Fibroblast of skin of back (primary cell): Measurements from ENCODE around the gene HSPA1A. TPM values are rescaled to one million over a fixed set of nuclear protein-coding genes. Genes with fewer than 3 reads are reported as not detected.

Experiments
- DNase-seq: peaks from one replicate; pipeline ENCODE4 v3.0.0-alpha.2; 2013
- polyA plus RNA-seq, 2 experiments: library from polyadenylated mRNA; unstranded; fragments of 120-200 nt; gene quantifications; one replicate each; pipeline ENCODE4 v1.2.1, GENCODE V29; 2013; ENCODE audit not compliant: insufficient read length in 2 of 2

Gene HSPA1A
- polyA plus RNA-seq (2013, experiment 1 of 2; ENCODE audit: insufficient read length): 79.6 TPM
- 45.9 TPM for polyA plus RNA-seq (2013, experiment 2 of 2; ENCODE audit: insufficient read length)

GRCh38 chr6:31815025-31815838 lies at the start of gene HSPA1A, which contains the start of gene HSPA1L:
Gene HSPA1A (plus strand): TSS chr6:31815543. CDS start chr6:31815757, 214 bp downstream.
Gene HSPA1L (minus strand): TSS chr6:31815283. CDS start chr6:31811972, 3,311 bp downstream.
- DNase-seq: peak; percentile 99

DNA sequence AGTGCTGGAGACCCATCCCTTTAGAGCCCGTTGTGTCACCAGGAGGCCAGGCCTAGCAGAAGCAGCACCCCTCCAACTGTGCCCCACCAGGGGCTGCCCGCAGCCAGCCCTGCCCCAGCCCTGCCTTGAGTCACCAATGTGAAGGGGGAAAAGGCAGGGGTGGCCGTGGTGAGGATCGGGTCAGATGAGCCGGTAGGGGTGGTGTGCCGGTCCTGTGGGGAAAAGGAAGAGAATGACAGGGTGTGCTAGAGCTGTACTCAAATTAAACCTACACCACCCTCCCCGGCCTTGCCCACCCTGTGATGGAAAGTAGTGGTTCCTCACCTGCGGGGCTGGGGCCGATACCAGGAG lies 49.8 kb upstream of the HSPA1A start:
- no peak for DNase-seq

DNA sequence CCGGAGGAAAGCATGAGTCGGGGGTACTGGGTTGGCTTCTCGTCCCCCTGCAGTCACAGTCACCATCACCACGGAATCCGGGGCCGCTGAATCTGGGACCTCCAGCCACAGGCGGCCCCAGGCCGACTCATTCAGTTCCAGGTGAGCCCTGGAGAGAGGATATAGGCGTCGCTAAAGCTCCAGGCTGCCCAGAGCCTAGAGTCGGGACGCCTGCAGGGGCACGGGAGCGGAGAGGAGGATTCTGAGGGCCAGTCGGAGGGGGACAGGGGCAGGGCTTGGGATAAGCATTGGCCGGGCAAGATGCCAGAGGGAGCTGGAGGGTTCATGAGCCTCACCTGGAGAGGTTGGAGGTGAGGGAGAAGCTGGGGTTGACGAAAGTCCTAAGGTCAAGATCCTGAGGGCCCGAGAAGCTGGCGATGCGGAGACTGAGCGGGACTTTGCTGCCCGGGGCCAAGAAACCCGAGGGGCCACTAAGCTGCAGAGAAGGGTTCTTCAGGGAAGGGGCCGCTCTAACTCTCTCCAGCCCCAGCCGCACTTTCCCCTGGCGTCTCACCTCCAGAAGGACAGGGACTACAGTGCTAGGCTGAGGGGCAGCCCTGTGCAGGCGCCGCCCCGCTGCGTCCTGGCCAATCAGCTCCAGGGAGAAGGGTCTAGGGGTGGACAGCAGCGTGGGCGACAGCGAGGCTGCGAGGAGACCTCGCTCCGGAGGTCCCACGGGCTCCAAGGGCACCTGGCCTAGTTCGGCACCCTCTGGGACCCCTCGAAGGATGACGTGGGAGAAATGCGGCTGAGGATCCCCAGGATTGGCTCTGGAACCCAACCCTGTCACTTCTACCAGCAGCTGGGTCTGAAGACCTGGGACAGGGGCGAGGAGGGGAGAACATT lies 49.2 kb upstream of the HSPA1A start:
- DNase-seq: peak; percentile 18

DNA sequence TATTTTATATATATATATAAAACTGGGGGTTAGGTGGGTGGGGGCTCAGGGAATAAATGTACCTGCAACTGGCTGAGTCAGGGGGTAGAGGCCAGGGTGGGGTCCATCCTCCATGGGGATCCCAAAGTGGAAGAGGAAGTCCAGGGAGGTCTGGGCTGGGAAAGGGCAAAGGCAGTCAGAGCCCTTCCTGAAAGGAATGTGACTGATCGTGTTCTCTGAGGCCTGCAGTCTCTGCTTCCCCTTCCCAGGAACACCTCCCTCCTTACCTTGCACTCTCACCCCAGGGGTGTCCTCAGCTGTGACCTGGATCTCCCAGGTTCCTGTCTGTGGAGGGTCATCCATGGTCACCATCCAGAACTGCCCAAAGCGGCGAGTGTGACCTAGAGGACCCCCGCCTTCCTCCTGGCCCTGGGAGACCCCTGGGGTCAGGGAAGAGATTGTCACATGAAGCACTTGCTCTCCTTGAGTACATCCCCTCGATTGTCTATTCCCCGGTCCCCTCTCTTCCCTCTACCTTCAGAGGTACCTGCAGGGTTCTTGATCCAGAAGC lies 48.2 kb upstream of the HSPA1A start:
- DNase-seq: no peak

DNA sequence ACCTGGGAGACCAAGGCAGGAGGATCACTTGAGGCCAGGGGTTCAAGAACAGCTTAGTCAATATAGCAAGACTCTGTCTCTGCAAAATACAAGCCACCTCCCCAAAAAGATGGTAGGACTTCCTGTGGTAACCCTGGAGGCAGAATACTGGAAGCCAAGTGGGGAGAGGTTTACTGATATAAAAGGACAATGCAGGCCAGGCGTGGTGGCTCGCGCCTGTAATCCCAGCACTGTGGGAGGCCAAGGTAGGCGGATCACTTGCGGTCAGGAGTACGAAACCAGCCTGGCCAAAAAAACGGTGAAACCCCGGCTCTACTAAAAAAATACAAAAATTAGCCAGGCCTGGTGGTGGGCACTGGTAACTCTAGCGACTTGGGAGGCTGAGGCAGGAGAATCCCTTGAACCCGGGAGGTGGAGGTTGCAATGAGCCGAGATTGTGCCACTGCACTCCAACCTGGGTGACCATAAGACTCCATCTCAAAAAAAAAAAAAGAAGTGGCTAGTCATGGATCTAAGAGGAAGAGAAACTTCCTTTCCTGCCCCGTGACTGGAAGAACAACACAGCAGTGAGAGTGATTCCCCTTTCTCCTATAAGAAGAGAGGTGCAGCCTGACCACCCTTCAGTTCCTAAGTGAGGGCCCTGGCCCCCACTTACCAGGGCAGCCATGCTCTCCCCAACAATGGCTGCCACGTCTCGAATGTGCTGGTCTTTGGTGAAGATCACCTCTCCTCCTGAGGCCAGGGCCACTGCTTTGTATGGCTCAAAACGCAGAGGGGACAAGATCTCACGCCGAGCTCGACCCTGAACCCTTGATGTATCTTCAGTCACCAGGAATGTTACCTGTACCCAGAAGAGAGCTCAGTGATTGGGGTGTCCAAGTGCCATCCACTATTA lies 46.7 kb upstream of the HSPA1A start:
- no peak for DNase-seq

- DNase-seq: peak; percentile 43
These were observed 45.5 kb upstream of the HSPA1A start for GRCh38 chr6:31769684-31770371.

DNA sequence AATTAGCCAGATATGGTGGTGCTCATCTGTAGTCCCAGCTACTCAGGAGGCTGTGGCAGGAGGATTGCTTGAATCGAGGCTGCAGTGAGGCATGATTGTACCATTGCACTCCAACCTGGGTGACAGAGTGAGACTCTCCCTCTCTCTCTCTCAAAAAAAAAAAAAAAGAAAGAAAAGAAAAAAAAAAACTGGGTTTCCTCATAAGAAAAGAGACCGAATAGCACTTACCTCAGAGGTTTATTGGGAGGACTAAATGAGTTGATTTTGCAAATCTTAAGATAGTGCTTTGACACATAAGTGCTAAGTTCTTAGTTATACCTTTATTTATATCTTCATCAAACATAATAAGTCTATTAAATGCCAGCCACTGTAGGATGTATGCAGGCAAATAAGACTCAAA lies 44.5 kb upstream of the HSPA1A start:
- no peak for DNase-seq

DNA sequence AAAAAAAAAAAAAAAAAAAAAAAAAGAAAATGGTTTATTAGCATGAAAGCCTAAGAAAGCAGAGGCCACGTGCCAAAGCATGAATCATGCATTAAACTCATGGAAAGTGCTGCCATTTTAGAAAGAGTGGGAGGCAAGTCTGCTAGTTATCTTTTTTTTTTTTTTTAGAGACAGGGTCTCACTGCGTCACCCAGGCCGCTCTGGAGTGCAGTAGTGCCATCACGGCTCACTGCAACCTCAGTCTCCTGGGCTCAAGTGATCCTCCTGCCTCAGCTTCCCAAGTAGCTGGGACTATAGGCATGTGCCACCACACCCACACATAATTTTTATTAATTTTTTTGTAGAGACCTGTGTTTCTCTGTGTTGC lies 43.4 kb upstream of the HSPA1A start:
- DNase-seq: peak; percentile 35

DNA sequence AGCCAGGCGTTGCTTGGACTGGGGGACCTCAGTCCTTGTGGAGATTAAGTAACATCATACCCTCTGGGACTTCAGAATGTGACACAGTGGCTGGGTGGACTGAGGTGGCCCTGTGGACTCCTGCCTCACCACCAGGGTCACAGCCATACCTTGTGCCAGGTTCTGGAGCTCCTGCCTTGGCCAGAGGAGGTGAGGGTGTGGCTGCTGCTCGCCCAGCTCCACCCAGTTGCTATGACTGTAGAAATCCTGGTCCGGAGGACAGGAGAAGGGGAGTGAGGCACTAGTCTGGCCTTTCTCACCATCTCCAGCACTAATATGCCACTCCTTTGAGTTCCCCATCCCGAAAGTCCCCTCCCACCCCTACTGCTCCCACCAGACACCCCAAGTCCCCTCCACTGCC lies 40.2 kb upstream of the HSPA1A start:
- no peak for DNase-seq

GRCh38 chr6:31775633-31776484 lies 39.5 kb upstream of the HSPA1A start:
- no peak for DNase-seq

DNA sequence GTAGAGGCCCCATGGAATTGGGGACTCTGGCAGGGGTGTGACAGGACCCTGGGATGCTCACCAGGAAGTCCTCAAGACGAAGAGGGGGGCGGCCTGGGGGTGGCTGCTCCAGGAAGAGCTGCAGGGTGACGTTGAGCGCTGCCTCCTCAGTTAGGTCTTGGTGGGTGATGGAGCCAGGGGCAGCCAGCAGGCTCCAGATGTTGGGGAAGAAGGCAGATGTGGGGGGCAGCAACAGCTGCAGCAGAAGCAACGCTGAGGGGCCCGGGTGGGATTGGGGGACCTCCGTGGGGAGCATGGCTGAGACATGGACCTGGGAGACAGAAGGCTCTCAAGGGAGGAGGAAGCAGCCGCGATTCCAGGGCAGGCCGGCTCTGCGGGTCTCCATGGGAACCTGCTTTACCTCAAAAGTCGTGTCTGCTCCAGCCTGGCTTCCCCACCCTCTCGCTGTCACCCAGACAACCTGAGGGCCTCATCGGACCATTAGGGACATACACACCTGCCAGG lies 38.8 kb upstream of the HSPA1A start:
- no peak for DNase-seq

- DNase-seq: peak; percentile 54
These were observed 38.2 kb upstream of the HSPA1A start, which contains the start of gene VWA7 for GRCh38 chr6:31776989-31777666. Gene VWA7 (minus strand): TSS chr6:31777328. CDS start chr6:31776779, 549 bp downstream.

DNA sequence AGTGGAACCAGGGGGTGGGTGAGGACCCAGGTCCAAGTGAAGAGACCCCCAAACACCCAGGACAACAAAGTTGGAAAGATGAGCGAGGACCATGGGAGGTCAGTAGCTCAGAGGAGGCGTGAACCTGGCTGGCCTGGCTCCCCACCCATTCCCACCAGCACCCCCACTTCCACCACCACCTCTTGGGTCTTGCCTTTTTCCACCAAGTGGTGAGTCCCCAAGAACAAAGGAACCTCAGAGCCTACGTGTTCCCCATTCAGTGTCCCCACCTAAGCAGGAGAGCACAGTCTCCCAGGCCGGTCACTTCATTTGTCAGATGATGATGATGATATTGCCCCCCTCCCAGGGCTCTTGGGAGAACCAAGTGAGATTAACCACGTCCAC lies 37.7 kb upstream of the HSPA1A start:
- no peak for DNase-seq

- DNase-seq: no peak
These were observed 37.1 kb upstream of the HSPA1A start for GRCh38 chr6:31778193-31778592.

GRCh38 chr6:31778999-31779885 lies 36.1 kb upstream of the HSPA1A start:
- no peak for DNase-seq

- DNase-seq: no peak
These were observed 35.4 kb upstream of the HSPA1A start for GRCh38 chr6:31779908-31780307.

- DNase-seq: no peak
These were observed 34.7 kb upstream of the HSPA1A start for GRCh38 chr6:31780507-31781243.
